Mucosa of gallbladder (tissue), 1 donor: ENCODE results near the gene ATG13. TPM values are rescaled to one million over a fixed set of nuclear protein-coding genes. Genes with fewer than 3 reads are reported as not detected.
"Not testable (repeated sequence)": the region's sequence is repeated elsewhere in the genome, so short reads cannot be mapped to it uniquely, and the experiment has no call there.

Experiments used
- DNase-seq: peaks from one replicate; pipeline ENCODE4 v3.0.0-alpha.2; 2020; ENCODE audit warnings: low spot score
- total RNA-seq: library from RNA; stranded (reverse); gene quantifications from one replicate; pipeline ENCODE4 v1.2.1, GENCODE V29; 2021
- donor health status: DM: no; HTN: no; CAD: no.

The ATG13 gene
- total RNA-seq, 1 donor from 2014 or later: 91.0 TPM

- no peak for DNase-seq
Measured at GRCh38 chr11:46643531-46643930, 26.2 kb downstream of the ATG13 start.

- no peak for DNase-seq
Measured at GRCh38 chr11:46643986-46644385, 26.6 kb downstream of the ATG13 start.

GRCh38 chr11:46649180-46649738 is 31.9 kb downstream of the ATG13 start:
- peak; percentile 32 for DNase-seq

- no peak for DNase-seq
Measured at GRCh38 chr11:46655631-46656030, 38.3 kb downstream of the ATG13 start.

GRCh38 chr11:46657186-46657585 is 39.8 kb downstream of the ATG13 start:
- no peak for DNase-seq

GRCh38 chr11:46658259-46658658 is 40.9 kb downstream of the ATG13 start:
- DNase-seq: no peak

- no peak for DNase-seq
Measured at GRCh38 chr11:46659908-46660307, 42.6 kb downstream of the ATG13 start.

GRCh38 chr11:46661836-46662235 is 44.5 kb downstream of the ATG13 start:
- DNase-seq: no peak

GRCh38 chr11:46662366-46662765 is 45.0 kb downstream of the ATG13 start:
- DNase-seq: no peak

GRCh38 chr11:46663277-46663940 is 46.1 kb downstream of the ATG13 start:
- DNase-seq: no peak

GRCh38 chr11:46664612-46665011 is 47.3 kb downstream of the ATG13 start:
- no peak for DNase-seq

GRCh38 chr11:46665356-46665755 is 48.0 kb downstream of the ATG13 start:
- no peak for DNase-seq

- no peak for DNase-seq
Measured at GRCh38 chr11:46666516-46666915, 49.2 kb downstream of the ATG13 start.

- no peak for DNase-seq
Measured at GRCh38 chr11:46667043-46667481, 49.7 kb downstream of the ATG13 start.

GRCh38 chr11:46668480-46669085 is 51.2 kb downstream of the ATG13 start:
- no peak for DNase-seq

- DNase-seq: no peak
Measured at GRCh38 chr11:46669711-46670139, 52.4 kb downstream of the ATG13 start.

GRCh38 chr11:46670521-46670920 is 53.2 kb downstream of the ATG13 start:
- not testable (repeated sequence) for DNase-seq

- no peak for DNase-seq
Measured at GRCh38 chr11:46671958-46672315, 54.6 kb downstream of the ATG13 start.

- no peak for DNase-seq
Measured at GRCh38 chr11:46672381-46672839, 55.1 kb downstream of the ATG13 start.

GRCh38 chr11:46673713-46674462 is 56.5 kb downstream of the ATG13 start:
- DNase-seq: no peak

- DNase-seq: no peak
Measured at GRCh38 chr11:46674463-46675287, 57.3 kb downstream of the ATG13 start.
